22Rv1 (cell line): ENCODE measurements around the gene TSHZ1.

Experiments
- H3K27ac ChIP-seq: fragments of 450-650 bp; 2 replicates; pipeline ENCODE4 v1.5.1; 2017
- CTCF ChIP-seq: fragments of 450-650 bp; IDR thresholded peaks from 2 replicates; pipeline ENCODE4 v1.5.1; 2017; ENCODE audit warnings: mild to moderate bottlenecking
- ZFX ChIP-seq: fragments of 450-650 bp; IDR thresholded peaks from 2 replicates; pipeline ENCODE4 v1.6.1; 2017; ENCODE audit warnings: antibody characterized with exemption, borderline replicate concordance

Gene TSHZ1

GRCh38 chr18:75304678-75305557 is 94.3 kb downstream of the TSHZ1 start:
- H3K27ac ChIP-seq = no peak overlapping the region
- TF ChIP-seq ZFX (no peak), CTCF (no peak)

GRCh38 chr18:75305984-75306383 is 95.4 kb downstream of the TSHZ1 start:
- no peak overlapping the region for H3K27ac ChIP-seq
- TF ChIP-seq ZFX (no peak), CTCF (no peak)

GRCh38 chr18:75307530-75307929 is 96.9 kb downstream of the TSHZ1 start:
- TF ChIP-seq CTCF (no peak), ZFX (no peak)
- no peak overlapping the region for H3K27ac ChIP-seq

GRCh38 chr18:75309564-75309963 is 99.0 kb downstream of the TSHZ1 start:
- TF ChIP-seq CTCF (no peak), ZFX (no peak)
- no peak overlapping the region for H3K27ac ChIP-seq

- no peak overlapping the region for H3K27ac ChIP-seq
- TF ChIP-seq CTCF (no peak), ZFX (no peak)
Observed at GRCh38 chr18:75314117-75314516, 103.5 kb downstream of the TSHZ1 start.

GRCh38 chr18:75314606-75315005 is 104.0 kb downstream of the TSHZ1 start:
- no peak for TF ChIP-seq ZFX
- TF ChIP-seq CTCF = no peak

GRCh38 chr18:75316223-75316622 is 105.6 kb downstream of the TSHZ1 start:
- TF ChIP-seq ZFX = no peak
- TF ChIP-seq CTCF = no peak
- H3K27ac ChIP-seq = no peak overlapping the region

More at GRCh38 chr18:75314606-75315005, 104.0 kb downstream of the TSHZ1 start:
- no peak overlapping the region for H3K27ac ChIP-seq
